Retinal pigment epithelial cell (primary cell): ENCODE results near the gene AGBL4.
A peak's percentile ranks its signal among the peaks of the same experiment; 100 is the strongest.

Experiments used
- DNase-seq: peaks from one replicate; pipeline ENCODE4 v3.0.0-alpha.2; 2010; ENCODE audit warnings: low read depth
- H3K4me3 ChIP-seq: 2 replicates; pipeline ENCODE4 v1.5.1; 2011; ENCODE audit warnings: mild to moderate bottlenecking, low read length, control low read depth, moderate library complexity
- TF ChIP-seq, protein P1 (sequence below): conservative IDR thresholded peaks from 2 replicates; pipeline ENCODE4 v1.5.1; 2011; ENCODE audit warnings: low read depth, low read length, control low read depth, inconsistent platforms

Gene AGBL4

DNA sequence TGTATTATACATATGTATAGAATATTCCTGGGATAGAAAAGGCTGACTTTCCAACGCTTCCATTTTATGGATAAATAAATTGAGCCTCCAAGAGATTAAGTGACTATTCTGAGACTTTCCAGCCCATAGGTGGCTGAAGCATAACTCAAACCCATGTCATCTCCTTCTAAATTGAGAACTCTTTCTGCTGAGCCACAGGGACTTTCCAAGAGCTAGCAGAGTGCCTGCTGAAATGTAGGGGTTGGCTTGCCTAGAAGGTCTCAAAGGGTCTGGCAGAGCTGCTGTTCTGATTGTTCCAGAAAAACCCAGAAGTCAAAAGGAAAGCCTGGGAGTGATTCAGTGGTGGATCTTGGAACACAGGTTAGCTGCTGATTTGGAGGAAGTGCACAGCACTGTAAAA is 1100.6 kb downstream of the AGBL4 start:
- TF ChIP-seq, protein P1, sequence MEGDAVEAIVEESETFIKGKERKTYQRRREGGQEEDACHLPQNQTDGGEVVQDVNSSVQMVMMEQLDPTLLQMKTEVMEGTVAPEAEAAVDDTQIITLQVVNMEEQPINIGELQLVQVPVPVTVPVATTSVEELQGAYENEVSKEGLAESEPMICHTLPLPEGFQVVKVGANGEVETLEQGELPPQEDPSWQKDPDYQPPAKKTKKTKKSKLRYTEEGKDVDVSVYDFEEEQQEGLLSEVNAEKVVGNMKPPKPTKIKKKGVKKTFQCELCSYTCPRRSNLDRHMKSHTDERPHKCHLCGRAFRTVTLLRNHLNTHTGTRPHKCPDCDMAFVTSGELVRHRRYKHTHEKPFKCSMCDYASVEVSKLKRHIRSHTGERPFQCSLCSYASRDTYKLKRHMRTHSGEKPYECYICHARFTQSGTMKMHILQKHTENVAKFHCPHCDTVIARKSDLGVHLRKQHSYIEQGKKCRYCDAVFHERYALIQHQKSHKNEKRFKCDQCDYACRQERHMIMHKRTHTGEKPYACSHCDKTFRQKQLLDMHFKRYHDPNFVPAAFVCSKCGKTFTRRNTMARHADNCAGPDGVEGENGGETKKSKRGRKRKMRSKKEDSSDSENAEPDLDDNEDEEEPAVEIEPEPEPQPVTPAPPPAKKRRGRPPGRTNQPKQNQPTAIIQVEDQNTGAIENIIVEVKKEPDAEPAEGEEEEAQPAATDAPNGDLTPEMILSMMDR, result no peak
- DNase-seq, result no peak
- H3K4me3 ChIP-seq, result no peak overlapping the region

DNA sequence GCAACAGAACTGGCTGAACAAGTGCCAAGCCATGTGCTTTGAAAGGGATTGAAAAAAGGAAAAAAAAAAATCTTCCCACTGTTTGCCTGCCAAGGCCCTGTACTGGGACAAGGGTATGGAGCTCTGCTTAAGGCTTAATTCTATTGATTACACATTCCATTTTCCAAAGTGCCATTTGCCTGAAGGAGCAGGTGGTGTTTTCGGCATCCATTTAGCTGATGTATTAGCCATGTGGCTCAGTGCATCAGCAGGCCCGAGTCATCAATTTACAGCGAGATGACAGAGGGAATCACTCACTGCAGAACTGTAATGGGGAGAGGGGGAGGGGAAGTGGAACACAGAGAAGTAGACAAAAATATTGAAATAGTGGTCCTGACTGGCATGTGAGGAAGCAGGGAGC is 1102.9 kb downstream of the AGBL4 start:
- TF ChIP-seq, protein P1, result no peak
- DNase-seq, result no peak
- no peak overlapping the region for H3K4me3 ChIP-seq

DNA sequence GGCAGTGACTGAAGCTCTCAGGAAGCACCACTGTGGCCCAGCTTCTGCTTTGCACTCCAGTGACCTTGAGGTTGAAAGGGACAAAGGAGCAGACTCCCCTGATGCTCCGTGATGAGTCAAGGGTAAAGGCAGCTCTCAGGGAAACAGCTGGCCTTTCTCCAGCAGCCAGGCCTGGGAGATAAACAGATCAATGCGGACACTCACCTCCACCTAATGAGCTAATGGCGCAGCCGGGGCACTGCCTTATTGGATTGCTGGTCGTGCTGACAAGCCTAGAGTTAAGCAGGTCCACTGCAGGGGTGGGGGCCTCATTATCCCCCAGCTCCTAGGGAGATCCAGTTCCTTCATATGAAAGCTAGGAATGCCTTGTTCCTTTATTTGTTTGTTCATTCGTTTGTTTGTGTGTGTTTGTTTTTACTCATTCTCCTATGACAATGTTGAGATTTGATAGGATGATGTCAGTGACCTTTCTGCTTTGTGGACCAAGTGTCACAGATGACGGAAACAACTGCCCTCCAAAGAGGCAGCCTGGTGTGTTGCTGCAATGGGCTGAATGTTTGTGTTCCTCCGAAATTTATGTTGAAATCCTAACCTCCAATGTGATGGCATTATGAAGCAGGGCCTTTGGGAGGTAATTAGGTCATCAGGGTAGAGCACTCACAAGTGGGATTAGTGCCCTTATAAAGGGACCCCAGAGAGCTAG is 1105.7 kb downstream of the AGBL4 start:
- H3K4me3 ChIP-seq, result no peak overlapping the region
- TF ChIP-seq, protein P1, result no peak
- DNase-seq, result no peak

DNA sequence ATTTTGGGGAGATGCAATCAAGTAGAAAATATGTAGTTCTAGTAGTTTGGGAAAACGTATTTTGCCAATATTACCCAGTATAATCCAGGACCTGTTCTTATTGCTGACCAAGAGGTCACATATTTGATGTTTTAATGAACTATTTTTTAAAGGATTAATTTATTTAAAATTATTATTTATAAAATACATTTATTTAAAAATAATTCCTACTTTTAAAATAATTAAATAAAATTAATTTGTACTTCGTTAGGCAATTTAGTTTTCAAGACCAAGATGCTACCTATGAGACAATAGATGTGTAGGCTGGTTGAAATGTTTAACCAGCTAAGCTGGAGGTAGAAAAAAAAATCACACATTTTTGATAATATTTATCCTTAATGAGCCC is 1106.7 kb downstream of the AGBL4 start:
- TF ChIP-seq, protein P1, result no peak
- no peak for DNase-seq
- no peak overlapping the region for H3K4me3 ChIP-seq

DNA sequence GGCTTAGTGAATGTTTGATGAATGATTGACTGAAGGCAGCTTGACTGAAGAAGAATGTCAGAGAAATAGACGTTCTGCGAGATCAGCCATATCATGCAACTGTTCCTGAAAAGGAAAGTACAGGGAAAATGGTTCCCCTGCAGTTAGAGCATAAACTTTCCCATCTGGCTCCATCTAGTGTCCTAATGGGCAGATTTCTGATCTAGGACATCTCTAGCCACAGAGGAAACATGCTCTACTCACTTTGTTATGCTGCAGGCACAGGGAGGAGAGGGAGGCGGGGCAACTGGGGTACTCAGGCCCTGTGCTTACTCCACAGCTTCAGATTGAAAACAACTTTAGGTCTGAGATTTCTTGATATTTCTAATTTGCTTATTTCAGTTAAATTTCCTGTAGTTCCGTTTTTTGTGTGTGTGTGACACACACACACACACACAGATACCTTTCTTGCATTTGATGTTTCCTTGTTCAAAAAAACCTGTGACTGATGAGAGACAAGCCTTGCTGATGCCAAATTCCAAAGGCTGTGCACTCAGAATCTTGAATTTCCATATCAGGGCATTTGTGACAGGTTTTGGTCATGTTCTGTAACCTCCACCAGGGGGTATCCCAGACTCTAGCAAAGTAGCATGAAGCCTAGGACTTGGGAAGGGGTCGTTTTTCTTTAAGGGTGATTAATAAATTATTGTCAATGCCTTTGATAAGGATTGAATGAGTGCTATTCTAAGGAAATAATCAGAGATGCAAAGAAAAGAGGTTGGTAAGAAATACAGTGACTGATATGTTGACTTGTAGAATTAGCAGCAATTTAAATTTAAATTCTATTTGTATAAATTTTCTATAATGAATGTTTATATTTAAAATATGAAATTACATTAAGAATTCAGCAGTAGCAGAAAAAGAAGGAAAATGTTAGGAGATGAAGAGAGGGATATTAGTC is 1107.4 kb downstream of the AGBL4 start:
- H3K4me3 ChIP-seq, result no peak overlapping the region
- no peak for DNase-seq
- TF ChIP-seq, protein P1, result peak; percentile 82

DNA sequence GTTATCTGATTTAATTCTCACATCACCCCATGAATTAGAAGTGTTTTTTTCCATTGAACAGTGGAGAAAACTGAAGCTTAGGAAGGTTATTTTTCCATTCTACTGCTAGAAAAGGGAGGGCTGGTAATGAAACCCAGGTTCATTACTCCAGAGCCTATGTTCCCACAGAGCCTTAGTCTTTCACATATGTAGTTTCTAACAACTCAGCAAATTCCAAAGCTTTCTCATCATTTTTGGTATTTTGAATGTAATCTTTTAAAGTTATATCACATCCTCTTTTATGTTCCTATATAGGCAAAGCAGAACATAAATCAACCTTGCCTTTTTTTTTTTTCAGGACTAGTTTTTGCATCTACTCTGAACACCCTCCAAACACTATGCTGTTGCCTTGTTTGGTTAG is 1115.1 kb downstream of the AGBL4 start:
- no peak overlapping the region for H3K4me3 ChIP-seq
- TF ChIP-seq, protein P1, result no peak
- no peak for DNase-seq
